Parathyroid adenoma (tissue), 2 donors: ENCODE results near the gene DGCR8.

ENCODE experiments used
- H2AFZ ChIP-seq: fragments of 300-600 bp; sonication (generic); one replicate; pipeline ENCODE4 v1.7.0; 2017; ENCODE audit warnings: antibody characterized with exemption, mild to moderate bottlenecking
- H3K27ac ChIP-seq: fragments of 300-600 bp; sonication (generic); one replicate; pipeline ENCODE4 v1.7.0; 2017
- H3K27me3 ChIP-seq: fragments of 300-600 bp; sonication (generic); one replicate; pipeline ENCODE4 v1.7.0; 2017; ENCODE audit warnings: low read length; ENCODE audit not compliant: control insufficient read depth, insufficient read depth
- H3K36me3 ChIP-seq: fragments of 300-600 bp; sonication (generic); one replicate; pipeline ENCODE4 v1.7.0; 2017; ENCODE audit warnings: low read length; ENCODE audit not compliant: control insufficient read depth, insufficient read depth
- H3K4me1 ChIP-seq: fragments of 300-600 bp; sonication (generic); one replicate; pipeline ENCODE4 v1.7.0; 2017; ENCODE audit warnings: control low read depth
- H3K4me2 ChIP-seq: fragments of 300-600 bp; sonication (generic); one replicate; pipeline ENCODE4 v1.7.0; 2017; ENCODE audit warnings: low read length
- H3K4me3 ChIP-seq: fragments of 300-600 bp; sonication (generic); one replicate; pipeline ENCODE4 v1.7.0; 2017; ENCODE audit warnings: low read depth, low read length
- H3K79me2 ChIP-seq: fragments of 300-600 bp; sonication (generic); one replicate; pipeline ENCODE4 v1.7.0; 2017; ENCODE audit warnings: control low read depth
- H3K9ac ChIP-seq: fragments of 300-600 bp; sonication (generic); one replicate; pipeline ENCODE4 v1.7.0; 2017; ENCODE audit warnings: mild to moderate bottlenecking
- H3K9me3 ChIP-seq: fragments of 300-600 bp; sonication (generic); one replicate; pipeline ENCODE4 v1.7.0; 2017; ENCODE audit warnings: low read length; ENCODE audit not compliant: control insufficient read depth
- CTCF ChIP-seq: fragments of 300-600 bp; sonication (generic); IDR thresholded peaks from one replicate; pipeline ENCODE4 v1.7.0; 2017; ENCODE audit warnings: antibody characterized with exemption, mild to moderate bottlenecking
- donor health status: primary hyperparathyroidism.

The DGCR8 gene

GRCh38 chr22:20160041-20160440 is 80.0 kb downstream of the DGCR8 start:
- TF ChIP-seq CTCF, result no peak
- no peaks in the 10 kb centered on the region for H3K79me2 ChIP-seq
- no peak overlapping the region for H3K9ac ChIP-seq
- H3K27me3 ChIP-seq, result no peaks in the 10 kb centered on the region
- no peak overlapping the region for H3K4me3 ChIP-seq
- no peaks in the 10 kb centered on the region for H3K4me1 ChIP-seq
- no peak overlapping the region for H3K4me2 ChIP-seq
- no peak overlapping the region for H3K27ac ChIP-seq
- H3K9me3 ChIP-seq, result no peaks in the 10 kb centered on the region
- H3K36me3 ChIP-seq, result no peaks in the 10 kb centered on the region
- H2AFZ ChIP-seq, result no peak overlapping the region
